ENCODE results near the gene ERBB4. TPM values are rescaled to one million over a fixed set of nuclear protein-coding genes. Genes with fewer than 3 reads are reported as not detected.

The ERBB4 gene
- total and polyA plus RNA-seq, 10 of the 15 experiments (the other 5 are each of a cell fraction or from before 2014, with no cell fraction given) = under 0.01 to 0.23 (median 0.01) TPM; not detected in 4

DNA sequence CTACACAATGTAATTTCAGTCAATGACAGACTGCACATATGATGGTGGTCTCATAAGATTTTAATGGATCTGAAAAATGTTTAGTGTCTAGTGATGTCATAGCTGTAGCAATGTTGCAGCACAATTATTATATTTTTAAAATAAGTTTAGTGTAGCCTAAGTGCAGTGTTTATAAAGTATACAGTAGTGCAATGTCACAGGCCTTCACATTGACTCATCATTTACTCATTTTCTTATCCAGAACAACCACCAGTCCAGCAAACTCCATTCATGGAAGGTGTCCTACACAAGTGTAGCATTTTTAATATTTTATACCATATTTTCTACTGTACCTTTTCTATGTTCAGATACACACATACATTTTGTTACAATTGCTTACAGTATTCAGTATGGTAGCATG lies 663.1 kb downstream of the ERBB4 start:
- Histone ChIP-seq H3K9ac (ENCODE audit: control insufficient read depth, insufficient read depth, low read length) (no peak overlapping the region), H3K36me3 (ENCODE audit: control insufficient read depth in 2 of 2, insufficient read depth in 2 of 2, low read length in 1 of 2) (no peaks in the 10 kb centered on the region), H3K27me3 (replicated peaks in 1 of 2; ENCODE audit: control insufficient read depth in 2 of 2, insufficient read depth in 2 of 2, low read length in 1 of 2) (no peaks in the 10 kb centered on the region), H3K27ac (ENCODE audit: control insufficient read depth, insufficient read depth) (no peak overlapping the region), H4K20me1 (ENCODE audit: control insufficient read depth, insufficient read depth) (no peaks in the 10 kb centered on the region), H3K4me1 (ENCODE audit: control insufficient read depth, insufficient read depth, low read length) (no peaks in the 10 kb centered on the region), H3K4me2 (ENCODE audit: control insufficient read depth, insufficient read depth) (no peak overlapping the region), H3K79me2 (ENCODE audit: control insufficient read depth, insufficient read depth, low read length) (no peaks in the 10 kb centered on the region), H2AFZ (ENCODE audit: control insufficient read depth, low read depth, low read length) (no peak overlapping the region), H3K4me3 (no peak overlapping the region), H3K9me3 (replicated peaks; ENCODE audit: control insufficient read depth, insufficient read depth, low read length) (no peaks in the 10 kb centered on the region)
- SMC1A ChIA-PET (ENCODE audit: uncharacterized antibody, unreplicated experiment) = no interaction called here
- DNase-seq (ENCODE audit: low read depth, low spot score) = no peak
- CTCF ChIA-PET = interaction anchor here (0.6 kb wide), 1 partner anchor 115 kb away, joined by 4 read pairs; no protein-coding TSS in a partner anchor
- no peak for ATAC-seq
- FAIRE-seq = no peak
- TF ChIP-seq SMARCA5 (IDR thresholded peaks at IDR 0.05) (no peak), KDM1A (IDR thresholded peaks at IDR 0.05; ENCODE audit: borderline replicate concordance) (no peak), STAT3 (IDR thresholded peaks at IDR 0.05; ENCODE audit: low read depth, low read length) (no peak)
- TF ChIP-seq, protein P1, sequence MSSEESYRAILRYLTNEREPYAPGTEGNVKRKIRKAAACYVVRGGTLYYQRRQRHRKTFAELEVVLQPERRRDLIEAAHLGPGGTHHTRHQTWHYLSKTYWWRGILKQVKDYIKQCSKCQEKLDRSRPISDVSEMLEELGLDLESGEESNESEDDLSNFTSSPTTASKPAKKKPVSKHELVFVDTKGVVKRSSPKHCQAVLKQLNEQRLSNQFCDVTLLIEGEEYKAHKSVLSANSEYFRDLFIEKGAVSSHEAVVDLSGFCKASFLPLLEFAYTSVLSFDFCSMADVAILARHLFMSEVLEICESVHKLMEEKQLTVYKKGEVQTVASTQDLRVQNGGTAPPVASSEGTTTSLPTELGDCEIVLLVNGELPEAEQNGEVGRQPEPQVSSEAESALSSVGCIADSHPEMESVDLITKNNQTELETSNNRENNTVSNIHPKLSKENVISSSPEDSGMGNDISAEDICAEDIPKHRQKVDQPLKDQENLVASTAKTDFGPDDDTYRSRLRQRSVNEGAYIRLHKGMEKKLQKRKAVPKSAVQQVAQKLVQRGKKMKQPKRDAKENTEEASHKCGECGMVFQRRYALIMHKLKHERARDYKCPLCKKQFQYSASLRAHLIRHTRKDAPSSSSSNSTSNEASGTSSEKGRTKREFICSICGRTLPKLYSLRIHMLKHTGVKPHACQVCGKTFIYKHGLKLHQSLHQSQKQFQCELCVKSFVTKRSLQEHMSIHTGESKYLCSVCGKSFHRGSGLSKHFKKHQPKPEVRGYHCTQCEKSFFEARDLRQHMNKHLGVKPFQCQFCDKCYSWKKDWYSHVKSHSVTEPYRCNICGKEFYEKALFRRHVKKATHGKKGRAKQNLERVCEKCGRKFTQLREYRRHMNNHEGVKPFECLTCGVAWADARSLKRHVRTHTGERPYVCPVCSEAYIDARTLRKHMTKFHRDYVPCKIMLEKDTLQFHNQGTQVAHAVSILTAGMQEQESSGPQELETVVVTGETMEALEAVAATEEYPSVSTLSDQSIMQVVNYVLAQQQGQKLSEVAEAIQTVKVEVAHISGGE (CRISPR knock-in tag; IDR thresholded peaks at IDR 0.05) = no peak
- TF ChIP-seq, protein P2, sequence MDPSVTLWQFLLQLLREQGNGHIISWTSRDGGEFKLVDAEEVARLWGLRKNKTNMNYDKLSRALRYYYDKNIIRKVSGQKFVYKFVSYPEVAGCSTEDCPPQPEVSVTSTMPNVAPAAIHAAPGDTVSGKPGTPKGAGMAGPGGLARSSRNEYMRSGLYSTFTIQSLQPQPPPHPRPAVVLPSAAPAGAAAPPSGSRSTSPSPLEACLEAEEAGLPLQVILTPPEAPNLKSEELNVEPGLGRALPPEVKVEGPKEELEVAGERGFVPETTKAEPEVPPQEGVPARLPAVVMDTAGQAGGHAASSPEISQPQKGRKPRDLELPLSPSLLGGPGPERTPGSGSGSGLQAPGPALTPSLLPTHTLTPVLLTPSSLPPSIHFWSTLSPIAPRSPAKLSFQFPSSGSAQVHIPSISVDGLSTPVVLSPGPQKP (IDR thresholded peaks at IDR 0.05; ENCODE audit: low read depth, low read length) = no peak
- TF ChIP-seq, protein P3, sequence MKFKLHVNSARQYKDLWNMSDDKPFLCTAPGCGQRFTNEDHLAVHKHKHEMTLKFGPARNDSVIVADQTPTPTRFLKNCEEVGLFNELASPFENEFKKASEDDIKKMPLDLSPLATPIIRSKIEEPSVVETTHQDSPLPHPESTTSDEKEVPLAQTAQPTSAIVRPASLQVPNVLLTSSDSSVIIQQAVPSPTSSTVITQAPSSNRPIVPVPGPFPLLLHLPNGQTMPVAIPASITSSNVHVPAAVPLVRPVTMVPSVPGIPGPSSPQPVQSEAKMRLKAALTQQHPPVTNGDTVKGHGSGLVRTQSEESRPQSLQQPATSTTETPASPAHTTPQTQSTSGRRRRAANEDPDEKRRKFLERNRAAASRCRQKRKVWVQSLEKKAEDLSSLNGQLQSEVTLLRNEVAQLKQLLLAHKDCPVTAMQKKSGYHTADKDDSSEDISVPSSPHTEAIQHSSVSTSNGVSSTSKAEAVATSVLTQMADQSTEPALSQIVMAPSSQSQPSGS (IDR thresholded peaks at IDR 0.05; ENCODE audit: low read length) = no peak
- in situ Hi-C loops (cut with MboI) (no loop called here), intact Hi-C loops (cut with micrococcal nuclease; ENCODE audit: unreplicated experiment) (no loop called here)
- POLR2A ChIA-PET = no interaction called here
- BruUV-seq (replicated peaks) = no TSS peak
- RAD21 ChIA-PET (ENCODE audit: unreplicated experiment) = no interaction called here
